NOMO-1 treated with dmso at 0.1 percent for 144 hours (cell line): Measurements from ENCODE around the gene TUBGCP2.
"Not testable (repeated sequence)": the region's sequence is repeated elsewhere in the genome, so short reads cannot be mapped to it uniquely, and the experiment has no call there.

Experiments used
- DNase-seq: peaks from one replicate; lab custom pipeline; 2025; ENCODE audit not compliant: unreplicated experiment; lab: John Stamatoyannopoulos, UW

TUBGCP2 gene

GRCh38 chr10:133267829-133268228, 40.8 kb downstream of the TUBGCP2 start:
- no peak for DNase-seq

- no peak for DNase-seq
Measured at GRCh38 chr10:133267293-133267692, 41.4 kb downstream of the TUBGCP2 start.

- DNase-seq: no peak
Measured at GRCh38 chr10:133266056-133266795, 42.4 kb downstream of the TUBGCP2 start.

GRCh38 chr10:133265052-133265451, 43.6 kb downstream of the TUBGCP2 start:
- not testable (repeated sequence) for DNase-seq

- peak; percentile 48 for DNase-seq
Measured at GRCh38 chr10:133264461-133264860, 44.2 kb downstream of the TUBGCP2 start.

- DNase-seq: no peak
Measured at GRCh38 chr10:133263674-133264073, 45.0 kb downstream of the TUBGCP2 start.

- no peak for DNase-seq
Measured at GRCh38 chr10:133262696-133263095, 46.0 kb downstream of the TUBGCP2 start.

GRCh38 chr10:133261726-133262325, 46.8 kb downstream of the TUBGCP2 start:
- peak; percentile 32 for DNase-seq

- DNase-seq: no peak
Measured at GRCh38 chr10:133260895-133261725, 47.6 kb downstream of the TUBGCP2 start.

GRCh38 chr10:133259602-133259989, 49.1 kb downstream of the TUBGCP2 start:
- DNase-seq: no peak

GRCh38 chr10:133258818-133259601, 49.7 kb downstream of the TUBGCP2 start:
- peak; percentile 97 for DNase-seq

GRCh38 chr10:133258066-133258817, 50.4 kb downstream of the TUBGCP2 start:
- no peak for DNase-seq

- no peak for DNase-seq
Measured at GRCh38 chr10:133257489-133258065, 51.1 kb downstream of the TUBGCP2 start.

GRCh38 chr10:133255323-133255722, 53.3 kb downstream of the TUBGCP2 start:
- DNase-seq: no peak

GRCh38 chr10:133254421-133255120, 54.1 kb downstream of the TUBGCP2 start:
- DNase-seq: no peak

- DNase-seq: peak; percentile 30
Measured at GRCh38 chr10:133253361-133253955, 55.2 kb downstream of the TUBGCP2 start.

- DNase-seq: no peak
Measured at GRCh38 chr10:133252223-133252552, 56.5 kb downstream of the TUBGCP2 start.

- no peak for DNase-seq
Measured at GRCh38 chr10:133251388-133252222, 57.1 kb downstream of the TUBGCP2 start.
